HG03095 (cell line): ENCODE results near the gene CENPO.

Source experiments
- ATAC-seq: cut with Tn5 transposase; IDR thresholded peaks from one replicate; pipeline ENCODE4 v1.9.1; 2021; ENCODE audit warnings: moderate library complexity; ENCODE audit not compliant: unreplicated experiment

Gene CENPO

DNA sequence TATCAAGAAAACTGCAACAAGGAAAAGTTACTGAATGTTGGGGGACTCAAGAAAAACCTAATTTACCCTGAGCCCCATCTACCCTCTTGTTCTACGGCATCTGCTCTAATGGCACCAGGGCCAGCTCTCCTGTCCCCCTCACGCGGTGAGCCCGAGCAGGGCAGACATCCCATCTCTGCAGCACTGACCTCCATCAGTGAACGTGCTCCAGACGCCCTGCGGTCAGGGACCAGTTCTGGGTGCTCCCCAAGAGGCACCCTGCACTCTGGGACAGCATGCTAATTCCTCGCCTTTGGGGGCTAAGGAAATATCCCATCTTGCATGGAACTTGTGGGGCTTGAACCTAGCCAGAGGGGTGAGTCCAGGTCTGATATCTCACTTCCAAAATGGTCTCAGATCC is 43.0 kb downstream of the CENPO start:
- no peak for ATAC-seq

DNA sequence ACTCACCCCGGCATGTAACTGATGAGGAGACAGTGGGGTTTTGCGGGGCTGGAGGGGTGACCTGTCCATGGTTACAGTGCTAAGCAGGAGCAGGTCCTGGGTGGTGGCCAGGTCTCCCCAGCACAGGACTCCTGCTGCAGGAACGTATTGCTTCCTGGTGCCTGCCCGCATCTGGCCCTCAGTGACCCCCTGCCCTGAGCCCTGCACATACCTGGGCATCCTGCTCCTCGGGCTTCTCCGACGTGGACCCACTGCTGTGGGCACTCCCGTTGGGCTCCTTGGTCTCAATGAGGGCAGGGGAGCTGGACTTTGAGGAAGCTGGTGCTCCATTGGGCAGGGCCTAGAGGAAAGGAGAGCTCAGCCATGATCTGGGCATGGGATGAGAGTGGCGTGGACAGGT is 43.5 kb downstream of the CENPO start:
- no peak for ATAC-seq

DNA sequence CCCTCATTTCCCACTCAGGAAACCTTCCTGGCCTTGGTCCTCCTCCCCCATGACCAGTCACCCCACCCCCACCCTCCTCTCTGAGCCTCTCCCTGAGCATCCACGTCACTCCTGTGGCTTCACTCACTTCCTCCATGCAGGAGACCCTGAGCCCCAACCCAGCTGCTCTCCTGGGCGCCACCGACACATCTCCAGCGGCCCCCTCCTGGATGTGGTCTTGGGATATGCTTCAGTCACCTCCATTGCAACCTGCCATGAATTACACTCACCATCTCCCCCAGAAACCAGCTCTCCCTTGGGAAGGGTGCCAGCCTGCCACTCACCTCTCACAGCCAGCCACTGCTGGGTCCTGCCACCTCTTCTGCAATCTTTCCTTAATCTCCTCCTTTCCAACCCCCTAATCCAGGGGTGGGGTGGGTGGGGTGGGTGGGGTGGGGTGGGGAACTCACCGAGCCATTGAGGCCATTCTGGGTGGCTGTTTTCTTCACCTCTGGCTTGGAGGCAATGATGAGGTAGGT is 44.8 kb downstream of the CENPO start:
- no peak for ATAC-seq

DNA sequence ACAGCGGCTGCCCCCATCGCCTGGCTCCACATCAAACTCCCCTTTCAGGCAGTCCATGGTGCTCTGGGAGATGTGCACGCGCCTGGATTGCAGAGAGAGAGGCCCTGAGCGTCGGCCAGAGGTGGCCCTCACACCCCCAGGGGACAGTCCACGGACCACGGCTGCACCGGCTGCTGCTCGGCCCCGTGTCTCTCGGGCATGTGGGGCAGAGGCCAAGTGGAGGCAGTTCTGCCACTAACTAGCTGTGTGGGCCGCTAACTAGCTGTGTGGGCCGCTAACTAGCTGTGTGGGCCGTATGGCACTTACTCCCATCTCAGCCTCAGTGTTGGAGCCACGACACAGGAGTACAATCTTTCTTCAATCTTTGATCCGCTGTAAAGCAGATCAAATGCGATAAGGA is 45.3 kb downstream of the CENPO start:
- no peak for ATAC-seq

DNA sequence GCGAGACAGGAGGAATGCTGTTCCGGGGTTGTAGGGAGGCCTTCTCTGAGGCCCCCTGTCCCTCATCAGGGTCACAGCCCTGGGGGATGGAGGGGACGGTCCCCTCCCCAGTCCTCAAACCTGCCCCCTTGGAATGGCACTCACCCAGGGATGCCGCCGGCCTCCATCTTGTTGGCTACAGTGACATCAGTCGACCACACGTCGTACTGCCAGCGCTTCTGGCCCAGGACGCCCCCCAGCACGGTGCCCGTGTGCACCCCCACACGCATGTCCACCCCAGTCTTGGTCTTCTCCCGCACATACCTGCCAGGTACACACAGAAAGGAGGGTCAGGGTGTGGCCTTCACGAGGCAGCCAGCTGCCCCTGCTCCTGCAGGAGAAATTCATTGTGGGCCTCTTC is 46.5 kb downstream of the CENPO start:
- no peak for ATAC-seq

DNA sequence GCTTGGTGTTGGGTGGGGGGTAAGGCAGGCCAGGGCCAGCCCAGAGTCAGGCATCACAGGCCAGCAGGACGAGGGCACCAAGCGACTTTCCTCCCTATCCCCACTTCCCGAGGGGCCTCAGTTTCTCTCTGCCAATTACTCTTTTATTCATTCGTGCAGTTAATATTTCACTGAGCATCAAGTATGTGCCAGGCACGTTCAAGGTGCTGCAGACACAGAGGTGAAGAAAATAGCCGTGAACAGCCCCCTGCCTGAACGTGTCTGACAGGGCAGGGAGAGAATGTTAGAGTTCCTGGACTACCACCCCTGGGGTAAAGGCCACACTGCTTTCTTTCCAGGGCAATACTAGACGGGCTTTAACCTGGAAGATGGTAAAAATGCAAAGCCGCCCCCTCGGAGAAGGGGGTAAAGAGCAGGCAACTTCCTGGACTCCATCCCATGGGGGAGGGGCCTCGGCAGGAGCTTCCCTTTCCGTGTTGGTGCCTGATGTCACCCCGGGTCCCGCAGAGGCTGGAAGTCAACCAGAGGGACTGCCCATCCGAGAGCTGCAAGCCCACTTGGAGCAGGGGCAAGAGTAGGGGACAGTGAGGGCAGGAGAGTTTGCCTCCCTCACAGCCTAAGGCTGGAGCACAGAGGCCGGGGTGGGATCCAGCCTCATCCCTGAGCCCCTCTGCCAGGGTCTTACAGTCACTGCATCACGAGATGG is 47.1 kb downstream of the CENPO start:
- no peak for ATAC-seq

DNA sequence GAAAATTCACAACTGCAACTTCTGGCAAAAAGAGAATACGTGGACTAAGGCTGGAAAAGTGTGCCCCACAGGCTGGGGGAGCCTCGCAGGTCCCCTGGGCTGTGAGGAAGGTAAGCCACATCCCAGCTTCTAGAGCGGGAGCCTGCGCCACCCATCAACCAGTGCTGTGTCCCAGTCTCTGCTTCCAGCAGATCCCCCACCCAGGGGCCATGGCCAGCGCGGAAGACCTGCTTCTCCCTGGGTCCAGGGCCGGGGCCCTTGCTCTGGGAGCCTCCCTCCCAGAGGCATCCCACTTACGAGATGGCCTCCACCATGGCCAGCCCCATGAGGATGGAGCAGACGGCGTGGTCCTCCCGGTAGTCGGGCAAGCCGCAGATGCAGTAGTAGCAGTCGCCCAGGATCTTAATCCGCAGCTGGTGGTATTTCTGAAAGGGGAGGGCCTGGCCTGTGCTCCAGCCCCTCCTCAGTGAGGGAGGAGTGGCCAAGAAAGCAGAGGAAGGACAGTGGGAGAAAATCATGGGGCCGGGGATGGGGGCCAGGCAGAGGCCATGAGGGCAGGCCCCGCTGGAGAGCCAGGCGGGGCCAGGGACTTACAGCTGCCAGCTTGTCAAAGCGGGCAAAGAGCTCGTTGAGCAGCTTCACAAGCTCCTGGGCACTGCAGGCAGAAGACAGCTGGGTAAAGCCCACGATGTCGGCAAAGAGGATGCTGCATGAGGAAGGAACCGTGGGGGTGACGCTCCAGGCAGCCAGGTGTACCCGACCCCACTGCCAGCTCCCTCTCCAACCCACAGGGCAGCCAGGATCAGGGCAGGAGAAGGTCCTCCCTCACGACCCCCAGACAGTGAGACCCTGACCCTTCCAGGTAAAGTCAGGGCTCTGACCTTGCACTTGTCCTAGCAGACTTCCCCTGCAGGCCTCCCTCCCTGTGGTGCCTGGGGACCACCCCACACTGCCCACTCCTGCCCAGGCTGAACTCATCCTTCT is 48.0 kb downstream of the CENPO start:
- no peak for ATAC-seq

DNA sequence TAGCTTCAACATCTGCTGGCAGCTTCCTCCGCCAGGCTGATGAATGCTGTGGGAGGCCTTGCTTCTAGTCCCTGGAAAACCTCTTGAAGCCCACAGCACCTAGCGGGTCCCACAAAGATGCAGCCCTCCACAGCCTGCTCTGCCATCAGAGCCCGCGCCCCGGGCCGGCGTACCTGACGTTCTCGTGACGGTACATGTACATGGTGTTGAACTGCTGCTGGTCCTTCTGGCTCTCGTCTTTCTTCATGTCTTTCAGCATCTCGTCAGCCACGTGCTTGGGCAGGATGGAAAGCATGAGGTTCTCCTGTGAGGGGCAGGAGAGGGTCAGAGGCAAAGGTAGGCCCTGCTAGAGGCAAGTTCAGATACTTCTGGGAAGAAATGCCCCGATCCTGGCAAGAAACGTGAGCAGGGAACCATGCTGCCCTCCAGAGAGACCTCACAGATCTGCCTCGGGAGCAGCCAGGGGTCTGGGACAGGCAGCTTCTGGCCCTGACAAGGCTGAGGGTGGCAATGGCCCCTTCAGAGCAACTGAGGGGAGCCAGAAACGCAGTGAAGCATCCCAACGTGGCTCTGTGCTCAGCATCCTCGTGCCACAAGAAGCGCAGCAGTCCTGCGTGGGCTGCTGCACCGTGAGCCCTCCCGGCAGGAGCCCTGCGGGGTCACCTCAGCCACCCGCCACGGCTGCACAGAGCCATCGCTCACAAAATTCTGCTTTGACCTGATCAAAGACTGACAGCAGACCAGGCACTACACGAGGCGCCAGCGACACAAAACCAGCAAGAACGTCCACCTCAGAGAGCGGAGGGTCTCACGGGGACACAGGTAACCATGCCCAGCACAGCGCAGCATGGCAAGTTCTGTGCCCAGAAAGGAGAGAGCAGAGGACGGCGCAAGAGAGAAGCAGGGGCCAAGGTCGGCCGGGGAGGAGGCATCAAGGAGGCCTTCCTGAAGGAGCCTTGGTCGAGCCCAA is 49.1 kb downstream of the CENPO start:
- ATAC-seq: no peak

DNA sequence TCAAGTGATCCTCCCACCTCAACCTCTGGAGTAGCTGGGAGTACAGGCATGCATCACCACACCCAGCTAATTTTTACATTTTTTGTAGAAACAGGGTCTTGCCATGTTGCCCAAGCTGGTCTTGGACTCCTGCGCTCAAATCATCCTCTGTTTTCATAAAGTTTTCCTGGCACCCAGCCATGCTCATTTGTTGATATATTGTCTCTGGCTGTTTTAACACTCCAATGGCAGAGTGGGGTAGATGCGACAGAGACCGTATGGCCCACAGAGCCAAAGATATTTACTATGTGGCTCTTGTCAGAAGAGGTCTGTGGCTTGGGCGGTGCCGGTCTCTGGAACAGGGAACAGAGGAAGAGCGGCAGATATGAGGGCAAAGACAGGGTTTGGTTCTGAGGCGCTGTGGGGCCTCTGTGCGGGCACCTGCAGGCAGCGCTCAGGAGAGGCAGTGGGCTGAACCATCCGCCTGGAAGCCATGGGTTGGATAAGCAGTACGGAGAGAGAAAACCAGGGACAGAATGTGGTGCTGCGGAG is 50.2 kb downstream of the CENPO start:
- no peak for ATAC-seq

DNA sequence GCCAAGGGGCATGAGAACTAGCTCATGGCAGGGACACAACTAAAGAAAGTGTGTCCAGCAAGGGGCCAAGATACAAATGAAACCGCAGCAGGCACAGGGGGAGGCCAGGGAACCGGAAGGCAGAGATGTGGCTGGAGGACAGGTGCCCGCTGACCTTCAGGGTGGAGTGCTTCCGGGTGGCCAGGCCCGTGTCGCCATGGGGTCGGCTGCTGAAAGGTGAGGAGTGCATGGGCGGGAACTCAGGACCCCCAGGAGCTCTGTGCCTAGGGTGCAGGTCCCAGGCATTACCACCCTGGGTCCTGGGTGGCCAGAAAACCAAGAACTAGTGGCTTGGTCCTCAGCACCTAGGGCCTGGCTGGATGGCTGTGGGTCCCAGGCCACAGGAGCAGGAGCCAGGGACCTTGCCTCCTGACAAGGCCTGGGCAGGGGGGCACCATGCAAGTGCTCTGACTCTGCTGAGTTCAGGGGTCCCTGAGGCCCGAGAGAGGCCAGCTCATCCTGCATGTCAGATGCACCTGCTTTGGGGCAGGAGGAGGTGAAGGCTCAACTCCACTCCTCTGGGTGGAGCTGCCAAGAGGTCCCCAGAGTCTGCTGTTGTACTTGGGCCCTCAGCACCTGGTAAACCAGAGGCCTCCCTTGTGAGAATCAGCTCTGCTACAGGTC is 50.9 kb downstream of the CENPO start:
- no peak for ATAC-seq

DNA sequence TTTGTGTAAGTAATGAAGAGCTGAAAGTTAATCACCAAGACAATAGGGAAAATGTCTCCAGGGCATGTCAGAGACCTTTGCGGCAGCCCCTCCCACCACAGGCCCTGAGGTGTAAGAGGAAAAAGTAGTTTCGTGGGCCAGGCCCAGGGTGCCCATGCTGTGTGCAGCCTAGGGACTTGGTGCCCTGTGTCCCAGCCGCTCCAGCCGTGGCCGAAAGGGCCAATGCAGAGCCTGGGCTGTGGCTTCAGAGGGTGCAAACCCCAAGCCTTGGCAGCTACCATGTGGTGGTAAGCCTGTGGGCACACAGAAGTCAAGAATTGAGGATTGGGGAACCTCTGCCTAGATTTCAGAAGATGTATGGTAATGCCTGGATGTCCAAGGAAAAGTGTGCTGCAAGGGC is 52.5 kb downstream of the CENPO start:
- ATAC-seq: no peak

DNA sequence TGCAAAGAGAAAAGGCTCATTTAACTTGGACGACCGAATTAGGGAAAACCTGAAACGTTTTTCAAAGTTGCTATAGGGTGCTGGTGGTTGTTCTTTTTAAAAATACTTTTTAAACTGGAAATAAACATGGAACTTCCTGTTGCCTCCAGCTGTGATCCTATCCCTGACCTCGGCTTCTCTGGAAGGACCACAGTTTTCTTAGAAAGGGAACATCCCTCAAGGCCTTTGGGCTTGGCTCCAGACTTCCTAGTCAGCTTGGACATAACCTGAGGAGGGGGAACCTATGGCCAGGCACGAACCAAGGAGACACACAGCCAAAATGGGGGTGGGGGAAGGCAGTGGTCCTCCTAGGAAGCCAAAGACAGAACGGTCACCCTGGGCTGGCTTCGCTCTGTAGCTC is 57.7 kb downstream of the CENPO start:
- ATAC-seq: no peak

DNA sequence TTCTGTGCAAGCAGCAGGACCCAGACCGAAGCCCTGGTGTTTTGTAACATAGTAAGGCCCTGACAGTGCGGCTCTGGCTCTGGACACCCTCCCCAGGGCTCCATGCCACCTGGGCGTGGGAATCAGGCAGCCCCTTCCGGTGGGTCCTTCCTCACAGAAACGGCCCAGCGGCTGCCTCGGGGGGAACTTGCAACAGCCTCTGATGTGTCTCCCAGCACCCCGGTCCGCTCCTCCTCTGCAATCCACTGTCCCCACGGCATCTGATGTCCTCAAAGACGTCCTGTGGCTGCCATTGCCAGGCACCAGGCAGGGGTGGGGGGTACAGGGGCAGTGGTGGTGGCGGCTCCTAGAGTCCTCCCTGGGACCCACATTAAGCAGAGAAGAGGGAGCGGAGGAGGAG is 58.8 kb downstream of the CENPO start:
- ATAC-seq: no peak

DNA sequence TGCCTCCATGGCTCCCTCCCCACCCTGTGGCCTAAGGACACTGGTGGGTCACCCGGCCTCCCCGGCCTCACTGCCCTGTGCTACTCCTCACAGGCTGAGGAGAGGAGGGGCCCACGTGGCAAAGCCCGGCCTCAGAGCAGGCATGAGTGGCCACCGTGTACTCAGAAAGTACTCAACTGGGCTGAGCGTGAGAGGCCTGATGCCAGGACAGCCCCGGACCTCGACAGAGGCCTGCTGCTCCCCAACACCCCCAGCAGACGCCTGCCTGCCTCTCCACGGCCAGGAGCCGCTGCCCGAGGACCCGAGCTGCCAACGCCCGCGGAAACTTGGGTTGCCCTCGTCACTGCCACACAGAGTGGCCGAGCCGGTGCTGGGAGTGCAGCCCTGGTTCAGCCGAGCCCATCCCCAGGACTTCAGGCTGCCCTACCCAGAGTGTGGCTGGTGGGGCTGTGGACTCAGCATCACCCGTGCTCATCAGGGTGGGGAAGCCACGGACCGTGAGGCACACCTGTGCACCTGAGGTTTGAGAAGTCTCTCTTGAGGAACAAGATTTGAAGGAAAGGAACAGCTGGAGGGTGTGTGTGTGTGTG is 59.3 kb downstream of the CENPO start:
- ATAC-seq: no peak

DNA sequence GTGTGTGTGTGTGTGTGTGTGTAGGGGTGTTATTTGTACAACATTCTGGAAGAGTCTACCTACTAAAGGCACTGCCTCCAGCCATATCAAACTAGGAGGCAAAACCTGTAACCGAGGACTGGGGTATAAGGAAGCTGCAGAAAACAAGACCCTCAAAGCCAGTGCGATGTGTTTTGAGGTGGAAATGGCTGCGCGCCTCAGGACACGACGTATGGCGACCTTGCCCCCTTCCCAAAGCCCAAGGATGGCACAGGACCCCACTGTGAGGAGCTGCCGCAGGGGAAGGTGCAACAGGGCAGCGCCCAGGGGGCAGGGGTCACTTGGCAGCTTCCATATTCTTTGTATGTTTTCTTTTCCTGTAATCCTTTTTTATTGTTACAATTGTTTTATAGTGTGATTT is 59.8 kb downstream of the CENPO start:
- no peak for ATAC-seq

DNA sequence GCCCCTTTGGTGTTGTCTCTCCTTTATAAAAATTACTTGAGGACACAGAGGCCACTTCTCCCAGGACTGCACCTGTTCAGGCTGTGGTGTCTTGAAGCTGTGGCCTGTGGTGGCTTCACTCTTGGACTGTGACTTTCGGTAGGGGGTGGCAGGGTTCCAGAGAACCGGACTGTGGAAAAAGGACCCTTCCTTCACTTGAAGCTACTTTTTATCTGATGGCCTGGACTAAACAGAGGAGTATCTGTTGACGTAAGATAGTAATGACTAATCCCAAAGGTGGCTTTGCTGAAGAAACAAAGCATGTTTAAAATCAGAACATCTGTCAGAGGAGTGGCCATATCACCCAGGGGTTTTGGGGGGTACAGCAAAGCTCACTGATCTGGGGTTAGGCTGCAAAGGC is 60.8 kb downstream of the CENPO start:
- ATAC-seq: no peak

DNA sequence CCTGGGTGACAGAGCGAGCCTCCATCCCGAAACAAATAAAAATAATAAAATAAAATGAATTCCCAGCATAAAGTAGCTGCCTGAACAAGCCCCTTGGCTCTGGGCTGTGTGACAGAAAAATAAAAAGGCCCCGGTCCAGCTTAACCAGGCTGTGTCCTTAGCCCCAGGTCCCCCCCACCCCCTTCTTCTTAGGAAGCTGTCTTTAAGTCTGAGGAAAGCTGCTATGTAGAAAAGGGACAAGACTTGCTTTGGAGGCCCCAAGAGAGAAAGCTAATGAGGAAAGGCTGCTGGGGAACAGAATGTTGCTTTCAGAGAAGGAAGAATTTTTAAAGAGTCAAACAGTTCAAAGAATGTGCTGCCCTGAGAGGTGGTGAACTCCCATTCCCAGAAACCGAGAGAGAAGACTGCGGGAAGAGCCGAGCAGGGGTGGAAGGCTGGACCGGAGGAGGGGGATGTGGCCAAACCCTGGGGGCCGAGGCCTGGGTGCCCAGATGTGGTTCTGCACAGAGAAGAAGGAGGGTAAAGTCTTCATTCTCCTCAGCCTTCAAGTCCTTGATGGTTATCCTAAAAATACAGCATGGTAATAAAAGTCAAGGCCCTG is 61.9 kb downstream of the CENPO start:
- ATAC-seq: no peak

DNA sequence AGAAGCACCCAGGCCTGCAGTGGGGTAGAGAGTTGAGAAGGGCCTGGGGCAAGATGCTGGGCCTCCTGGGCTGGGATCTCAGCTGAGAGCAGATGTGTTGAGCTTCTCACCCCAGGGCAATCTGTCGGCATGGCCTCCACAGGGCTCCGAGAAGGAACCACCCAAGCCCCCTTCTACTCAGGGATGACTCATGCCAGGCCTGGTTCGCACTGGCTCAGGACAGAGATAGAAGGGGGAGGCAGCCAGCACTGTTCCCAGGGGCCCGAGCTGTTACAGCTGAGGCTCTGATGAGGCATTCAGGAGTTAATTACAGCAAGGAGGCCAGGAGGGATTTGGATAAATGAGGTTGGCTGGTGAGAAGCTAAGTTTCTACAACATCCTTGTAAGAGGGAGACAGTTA is 62.5 kb downstream of the CENPO start:
- ATAC-seq: no peak

DNA sequence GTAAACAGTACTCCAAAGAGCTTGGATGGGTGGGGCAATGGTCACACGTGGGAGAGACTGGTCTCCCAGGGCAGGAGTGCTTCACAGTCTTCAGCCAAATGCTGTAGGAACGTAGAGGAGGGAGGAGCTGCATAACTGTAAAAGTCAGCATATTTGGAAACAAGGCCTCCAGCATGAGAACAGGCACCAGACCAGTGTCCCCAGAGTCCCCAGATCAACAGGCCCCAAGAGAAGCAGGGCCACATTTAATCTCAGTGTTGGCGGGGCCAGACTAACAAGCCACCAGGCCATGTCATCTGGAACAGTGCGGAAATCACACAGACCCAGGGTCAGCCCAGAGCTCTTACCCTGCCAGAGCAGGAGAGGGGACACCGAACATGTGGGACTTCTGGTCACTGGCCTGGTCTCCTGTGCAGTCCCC is 63.6 kb downstream of the CENPO start:
- no peak for ATAC-seq
